GM21423 (cell line): ENCODE measurements around the gene TGFB2.

Experiments
- ATAC-seq: cut with Tn5 transposase; IDR thresholded peaks from one replicate; pipeline ENCODE4 v1.9.1; 2021; ENCODE audit warnings: mild to moderate bottlenecking, moderate library complexity; ENCODE audit not compliant: unreplicated experiment

TGFB2 gene

GRCh38 chr1:218479436-218480115 is 134.4 kb downstream of the TGFB2 start:
- ATAC-seq, result no peak

- no peak for ATAC-seq
Measured at GRCh38 chr1:218480137-218480536, 135.0 kb downstream of the TGFB2 start.

- no peak for ATAC-seq
Measured at GRCh38 chr1:218480588-218481099, 135.5 kb downstream of the TGFB2 start.

- no peak for ATAC-seq
Measured at GRCh38 chr1:218481116-218481775, 136.1 kb downstream of the TGFB2 start.

GRCh38 chr1:218482683-218483082 is 137.5 kb downstream of the TGFB2 start:
- ATAC-seq, result no peak

GRCh38 chr1:218485241-218485928 is 140.2 kb downstream of the TGFB2 start:
- ATAC-seq, result no peak

GRCh38 chr1:218488531-218488930 is 143.4 kb downstream of the TGFB2 start:
- ATAC-seq, result no peak

GRCh38 chr1:218488986-218489385 is 143.8 kb downstream of the TGFB2 start:
- ATAC-seq, result no peak

GRCh38 chr1:218490406-218490922 is 145.3 kb downstream of the TGFB2 start:
- no peak for ATAC-seq

GRCh38 chr1:218492874-218493273 is 147.7 kb downstream of the TGFB2 start:
- ATAC-seq, result no peak

GRCh38 chr1:218493986-218494385 is 148.8 kb downstream of the TGFB2 start:
- ATAC-seq, result no peak
